Occipital lobe (tissue), 2 donors: Measurements from ENCODE around the gene PLEKHA1. TPM values are rescaled to one million over a fixed set of nuclear protein-coding genes. Genes with fewer than 3 reads are reported as not detected.

Source experiments
- DNase-seq: peaks from one replicate; lab custom pipeline; 2025; lab: John Stamatoyannopoulos, UW
- total RNA-seq: library from RNA; depleted of rRNA; stranded (reverse); fragments of >200 nt; gene quantifications from one replicate; pipeline ENCODE4 v1.2.3, GENCODE V29; 2014

PLEKHA1 gene
- total RNA-seq, 1 donor from 2014 or later = 40.6 TPM

- DNase-seq = no peak
Measured at GRCh38 chr10:122346326-122346950, 28.1 kb upstream of the PLEKHA1 start.

- no peak for DNase-seq
Measured at GRCh38 chr10:122347170-122347841, 27.2 kb upstream of the PLEKHA1 start.

GRCh38 chr10:122348512-122348911 is 26.0 kb upstream of the PLEKHA1 start:
- DNase-seq = no peak

- no peak for DNase-seq
Measured at GRCh38 chr10:122348935-122349361, 25.6 kb upstream of the PLEKHA1 start.

- no peak for DNase-seq
Measured at GRCh38 chr10:122349758-122350369, 24.6 kb upstream of the PLEKHA1 start.

DNA sequence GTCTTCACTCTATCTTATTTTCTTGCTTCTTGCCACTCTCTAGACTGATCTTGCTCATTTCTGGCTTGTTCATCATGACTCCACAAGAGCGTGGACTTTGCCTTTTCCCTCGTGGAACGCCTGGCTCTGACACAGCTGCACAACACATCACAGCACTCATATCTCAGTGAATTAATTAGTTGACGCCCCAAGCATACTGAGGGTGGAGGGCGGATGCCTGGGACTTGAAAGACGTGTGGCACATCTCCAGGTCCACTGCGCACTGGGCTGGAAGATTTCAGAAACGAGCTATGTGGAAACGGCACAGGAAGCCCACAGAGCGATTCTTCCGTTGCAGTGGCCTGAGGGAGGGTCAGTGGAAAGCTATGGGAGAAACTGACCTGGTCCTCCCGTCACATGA is 23.6 kb upstream of the PLEKHA1 start:
- DNase-seq = no peak

GRCh38 chr10:122352817-122353525 is 21.5 kb upstream of the PLEKHA1 start:
- DNase-seq = no peak

GRCh38 chr10:122354383-122354782 is 20.1 kb upstream of the PLEKHA1 start:
- DNase-seq = no peak

DNA sequence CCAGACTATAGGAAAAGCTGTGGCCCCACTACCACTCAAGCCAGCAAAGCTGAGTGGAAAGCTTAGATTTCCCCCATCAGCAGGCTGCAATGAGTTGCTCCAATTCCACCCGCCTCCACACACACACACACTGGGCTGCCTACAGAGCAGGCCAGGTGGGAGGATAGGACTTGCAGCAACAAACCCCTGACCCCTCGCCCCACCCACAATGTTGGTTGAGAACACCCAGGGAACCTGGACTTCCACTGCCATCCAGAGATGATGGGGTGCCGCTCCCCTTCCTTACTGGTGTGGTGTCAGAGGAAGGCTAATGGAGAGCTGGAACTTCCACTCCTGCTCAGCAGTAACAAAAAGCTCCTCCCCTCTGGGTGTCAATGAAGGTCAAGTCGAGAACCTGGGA is 16.8 kb upstream of the PLEKHA1 start:
- DNase-seq = no peak

DNA sequence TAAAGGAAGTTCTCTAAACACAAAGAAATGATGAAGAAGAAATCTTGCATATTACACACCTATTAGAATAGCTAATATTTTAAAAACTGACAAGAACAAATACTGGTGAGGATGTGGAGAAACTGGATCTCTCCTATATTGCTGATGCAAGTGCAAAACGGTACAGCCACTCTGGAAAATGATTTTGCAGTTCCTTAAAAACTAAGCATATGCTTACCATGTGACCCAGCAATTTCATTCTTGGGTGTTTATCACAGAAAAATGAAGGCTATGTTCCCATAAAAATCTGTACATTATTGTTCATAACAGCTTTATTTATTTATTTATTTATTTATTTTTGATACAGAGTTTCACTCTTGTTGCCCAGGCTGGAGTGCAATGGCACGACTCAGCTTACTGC is 14.9 kb upstream of the PLEKHA1 start:
- DNase-seq = no peak

DNA sequence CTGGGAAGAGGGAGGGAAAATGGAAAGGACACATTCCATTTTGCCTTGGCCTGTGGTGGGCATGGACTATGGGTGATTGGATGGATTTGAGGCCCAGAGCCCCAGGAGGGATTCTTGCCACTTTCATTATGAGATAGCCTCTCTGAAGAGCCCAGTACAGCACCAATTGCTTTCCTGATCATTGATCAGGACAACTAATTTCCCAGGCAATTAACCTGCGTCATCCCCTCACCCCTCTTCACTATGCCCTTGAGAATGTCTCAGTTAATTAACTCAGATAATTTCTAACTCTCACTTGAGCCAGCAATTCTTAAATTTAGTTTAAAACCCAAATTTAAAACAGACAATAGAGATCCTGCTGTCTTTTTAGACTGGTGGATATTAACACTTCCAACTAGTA is 13.5 kb upstream of the PLEKHA1 start:
- no peak for DNase-seq

GRCh38 chr10:122362031-122362592 is 12.4 kb upstream of the PLEKHA1 start:
- no peak for DNase-seq

DNA sequence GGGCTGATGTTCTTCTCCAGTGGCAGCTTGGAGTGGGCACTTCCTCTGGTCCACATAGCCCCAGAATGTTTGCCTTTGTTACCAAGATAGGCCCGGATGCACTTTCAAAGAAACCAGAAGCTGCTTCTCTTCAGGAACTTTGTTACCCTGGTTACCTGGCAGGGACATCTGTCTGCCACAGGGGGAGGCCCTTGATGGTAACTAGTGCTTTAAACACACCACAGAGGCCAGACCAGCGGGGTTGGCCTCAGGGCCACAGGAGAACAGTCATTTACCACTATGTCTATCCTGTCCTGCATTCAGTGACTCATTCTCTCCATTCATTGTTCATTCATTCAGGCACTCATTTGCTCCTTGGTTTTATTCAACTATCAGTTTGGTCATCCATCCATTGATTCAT is 11.9 kb upstream of the PLEKHA1 start:
- DNase-seq = no peak

DNA sequence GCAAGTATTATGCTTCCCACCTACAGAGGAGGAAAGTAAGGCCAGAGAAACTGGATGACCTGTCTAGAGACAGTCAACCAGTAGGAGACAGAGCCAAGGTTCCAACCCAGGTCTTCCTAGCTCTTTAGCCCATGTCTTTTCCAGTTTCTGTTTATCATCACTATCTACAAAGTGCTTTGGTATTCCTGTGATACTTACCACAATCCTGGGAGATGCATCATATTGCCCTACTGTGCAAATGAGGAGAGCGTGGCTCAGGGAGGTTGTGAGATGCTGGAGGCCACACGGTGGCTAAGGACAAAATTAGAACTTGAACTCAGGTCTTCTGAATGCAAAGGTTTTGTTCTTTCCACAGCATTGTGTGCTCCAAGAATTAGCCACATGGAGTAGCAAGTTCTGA is 11.2 kb upstream of the PLEKHA1 start:
- DNase-seq = no peak

DNA sequence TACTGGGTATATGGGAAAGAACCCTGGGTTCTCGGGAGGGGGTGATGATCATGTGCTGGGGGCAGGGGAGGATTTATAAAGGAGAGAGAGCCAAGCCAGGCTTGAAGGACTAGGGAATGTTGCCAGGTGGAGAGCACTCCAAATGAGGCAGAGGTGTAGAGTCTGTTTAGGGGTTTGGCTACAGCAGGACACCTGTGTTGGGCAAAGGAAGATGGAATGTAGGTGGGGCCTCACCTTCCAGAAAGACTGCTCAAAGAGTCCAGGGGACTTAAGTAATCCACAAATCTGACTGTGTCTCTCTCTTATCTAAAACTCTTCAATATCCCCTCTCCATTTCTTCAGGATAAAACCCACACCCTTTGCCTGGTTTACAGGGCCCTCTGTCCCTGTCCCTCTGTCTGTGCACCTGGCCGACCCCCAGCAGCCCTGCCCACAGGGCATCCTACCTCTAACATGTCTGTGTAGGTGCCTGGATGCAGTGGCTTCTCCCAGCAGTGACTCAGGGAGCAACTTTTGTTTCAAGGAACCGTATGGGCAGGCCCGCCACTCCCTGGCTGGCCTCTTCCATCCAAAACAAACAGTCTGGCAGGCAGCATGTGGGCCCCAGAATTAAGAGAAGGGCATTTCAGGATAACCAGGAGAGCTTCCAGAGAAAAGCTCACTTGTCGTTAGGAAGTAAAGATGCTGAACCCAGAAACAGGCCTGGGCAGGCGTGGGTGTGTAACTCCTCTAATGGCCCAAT is 10.6 kb upstream of the PLEKHA1 start:
- DNase-seq = no peak

- DNase-seq = peak; percentile 36
Measured at GRCh38 chr10:122368502-122369254, 5.8 kb upstream of the PLEKHA1 start.

- no peak for DNase-seq
Measured at GRCh38 chr10:122373108-122373507, 1.4 kb upstream of the PLEKHA1 start.

DNA sequence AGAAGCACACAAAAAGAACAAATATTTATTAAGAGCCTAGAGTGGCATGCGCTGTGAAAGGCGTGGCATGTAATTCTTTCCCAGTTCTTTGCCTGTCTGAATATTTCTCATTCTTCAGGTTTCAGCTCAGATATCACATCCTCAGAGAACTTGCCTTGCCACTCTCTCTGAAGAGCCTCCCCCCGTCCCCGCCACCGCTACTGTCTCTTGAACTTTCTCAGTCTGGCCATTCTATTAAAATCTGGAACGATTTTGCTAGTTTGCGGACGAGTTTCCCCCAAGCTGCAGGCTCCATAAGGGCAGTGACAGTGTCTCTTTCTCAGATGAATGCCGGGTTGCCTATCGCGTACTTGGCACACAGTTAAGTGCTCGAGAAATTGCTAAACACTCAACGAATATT is 787 bp upstream of the PLEKHA1 start:
- DNase-seq = no peak

DNA sequence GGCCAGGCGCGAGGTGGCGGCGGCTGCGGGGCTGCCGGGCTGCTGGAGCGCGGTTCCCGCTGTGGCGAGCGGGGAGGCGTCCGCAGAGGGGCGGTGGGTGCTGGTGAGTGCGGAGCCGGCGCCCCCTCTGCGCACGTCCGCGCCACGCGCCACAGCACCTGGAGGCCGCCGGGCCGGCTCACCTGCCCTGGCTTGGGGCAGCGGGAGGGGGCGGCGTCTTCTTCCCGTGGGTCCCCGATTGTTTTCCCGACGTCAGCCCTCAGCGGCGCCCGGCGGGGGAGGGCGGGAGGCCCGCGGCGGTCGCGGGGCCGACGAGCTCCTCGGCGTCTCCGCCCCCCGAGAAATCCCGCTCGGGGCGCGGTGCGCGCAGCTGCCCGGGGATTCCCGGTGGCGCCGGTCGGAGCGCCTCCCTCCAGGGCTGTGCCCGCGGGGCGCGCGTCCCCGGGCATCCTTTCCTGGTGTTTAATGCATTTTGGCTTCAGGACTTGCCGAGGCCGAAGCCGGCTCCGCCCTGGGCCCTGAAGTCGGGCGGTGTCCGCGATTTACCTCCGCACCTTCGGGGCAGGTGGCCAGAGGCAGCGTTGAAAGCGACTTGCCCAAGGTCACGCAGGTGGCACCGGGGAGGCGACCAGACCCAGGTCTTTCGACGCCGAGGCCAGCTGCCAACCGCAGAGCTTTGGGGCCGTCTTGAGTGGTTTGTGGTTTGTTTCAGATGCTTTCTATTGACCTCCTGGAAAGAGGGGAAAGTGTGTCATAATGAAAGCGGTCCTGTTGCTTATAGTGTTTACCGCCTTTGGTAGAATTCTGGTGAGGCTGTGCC is 561 bp downstream of the PLEKHA1 start:
- DNase-seq = peak; percentile 53
